ENCODE data around the gene CAPZA1.

The CAPZA1 gene

GRCh38 chr1:112678605-112679004 lies 59.0 kb downstream of the CAPZA1 start:
- no peak for DNase-seq

GRCh38 chr1:112685913-112686312 lies 66.3 kb downstream of the CAPZA1 start:
- no peak for DNase-seq

GRCh38 chr1:112686417-112686816 lies 66.8 kb downstream of the CAPZA1 start:
- DNase-seq: no peak

GRCh38 chr1:112686835-112687234 lies 67.2 kb downstream of the CAPZA1 start:
- no peak for DNase-seq

- DNase-seq: no peak
Measured at GRCh38 chr1:112687361-112687760, 67.7 kb downstream of the CAPZA1 start.

GRCh38 chr1:112687785-112688496 lies 68.3 kb downstream of the CAPZA1 start:
- no peak for DNase-seq

GRCh38 chr1:112688781-112689193 lies 69.2 kb downstream of the CAPZA1 start:
- DNase-seq: no peak

- no peak for DNase-seq
Measured at GRCh38 chr1:112689196-112689841, 69.7 kb downstream of the CAPZA1 start.

GRCh38 chr1:112689842-112690237 lies 70.2 kb downstream of the CAPZA1 start:
- DNase-seq: no peak

- DNase-seq: no peak
Measured at GRCh38 chr1:112692681-112693080, 73.0 kb downstream of the CAPZA1 start.

- no peak for DNase-seq
Measured at GRCh38 chr1:112693821-112694220, 74.2 kb downstream of the CAPZA1 start.

GRCh38 chr1:112694363-112694929 lies 74.8 kb downstream of the CAPZA1 start:
- DNase-seq: no peak

GRCh38 chr1:112695276-112695675 lies 75.6 kb downstream of the CAPZA1 start:
- DNase-seq: no peak

GRCh38 chr1:112696578-112697314 lies 77.1 kb downstream of the CAPZA1 start:
- DNase-seq: no peak

GRCh38 chr1:112697781-112698201 lies 78.2 kb downstream of the CAPZA1 start:
- DNase-seq: no peak

GRCh38 chr1:112698366-112699310 lies 79.0 kb downstream of the CAPZA1 start:
- DNase-seq: no peak

- DNase-seq: no peak
Measured at GRCh38 chr1:112699425-112700144, 80.0 kb downstream of the CAPZA1 start.

- peak; percentile 73 for DNase-seq
Measured at GRCh38 chr1:112700290-112701226, 80.9 kb downstream of the CAPZA1 start.

GRCh38 chr1:112701227-112702066 lies 81.8 kb downstream of the CAPZA1 start:
- DNase-seq: no peak

- no peak for DNase-seq
Measured at GRCh38 chr1:112702067-112702395, 82.4 kb downstream of the CAPZA1 start.
